Uterus (tissue), 2 donors: ENCODE measurements around the gene DMD.

Experiments used
- POLR2A ChIP-seq, 2 donors: fragments of 450-650 bp; IDR thresholded peaks; one replicate each; pipeline ENCODE4 v1.6.1; 2016; ENCODE audit warnings: antibody characterized with exemption in 2 of 2, mild to moderate bottlenecking in 1 of 2, moderate library complexity in 1 of 2
- TF ChIP-seq, protein P1 (sequence below), 4 experiments: fragments of 200-600 bp in 2 of 4; fragments of 450-650 bp in 2 of 4; sonication (generic) in 2 of 4; IDR thresholded peaks; one replicate each; pipeline ENCODE4 v1.5.1; 2016 to 2019; ENCODE audit warnings: antibody characterized with exemption in 4 of 4, mild to moderate bottlenecking in 2 of 4, moderate library complexity in 1 of 4

DNA sequence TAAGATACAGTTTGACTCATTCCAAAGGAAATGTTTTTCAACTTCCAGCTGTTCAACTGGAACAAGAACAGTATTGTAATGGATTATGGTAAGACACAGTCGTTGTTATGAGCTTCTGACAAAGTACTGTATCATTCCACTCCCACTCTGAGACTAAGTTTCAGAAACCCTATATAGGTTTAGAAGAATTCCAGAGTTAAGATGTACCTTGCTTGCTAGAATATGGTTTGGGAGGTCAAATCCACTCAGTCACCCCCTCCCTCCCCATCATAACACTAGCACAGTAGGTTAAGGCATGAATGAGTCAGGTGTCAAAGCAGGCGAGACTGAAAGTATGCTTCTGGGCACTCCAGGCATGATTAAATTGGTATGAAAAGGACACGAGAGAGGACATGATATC is 339.7 kb downstream of the DMD start:
- TF ChIP-seq, protein P1, sequence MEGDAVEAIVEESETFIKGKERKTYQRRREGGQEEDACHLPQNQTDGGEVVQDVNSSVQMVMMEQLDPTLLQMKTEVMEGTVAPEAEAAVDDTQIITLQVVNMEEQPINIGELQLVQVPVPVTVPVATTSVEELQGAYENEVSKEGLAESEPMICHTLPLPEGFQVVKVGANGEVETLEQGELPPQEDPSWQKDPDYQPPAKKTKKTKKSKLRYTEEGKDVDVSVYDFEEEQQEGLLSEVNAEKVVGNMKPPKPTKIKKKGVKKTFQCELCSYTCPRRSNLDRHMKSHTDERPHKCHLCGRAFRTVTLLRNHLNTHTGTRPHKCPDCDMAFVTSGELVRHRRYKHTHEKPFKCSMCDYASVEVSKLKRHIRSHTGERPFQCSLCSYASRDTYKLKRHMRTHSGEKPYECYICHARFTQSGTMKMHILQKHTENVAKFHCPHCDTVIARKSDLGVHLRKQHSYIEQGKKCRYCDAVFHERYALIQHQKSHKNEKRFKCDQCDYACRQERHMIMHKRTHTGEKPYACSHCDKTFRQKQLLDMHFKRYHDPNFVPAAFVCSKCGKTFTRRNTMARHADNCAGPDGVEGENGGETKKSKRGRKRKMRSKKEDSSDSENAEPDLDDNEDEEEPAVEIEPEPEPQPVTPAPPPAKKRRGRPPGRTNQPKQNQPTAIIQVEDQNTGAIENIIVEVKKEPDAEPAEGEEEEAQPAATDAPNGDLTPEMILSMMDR (IDR thresholded peaks at IDR 0.05) = no peak
- no peak for TF ChIP-seq POLR2A (IDR thresholded peaks at IDR 0.05)
